Hypothalamus (tissue), 51 donors: ENCODE measurements around the gene VSIG8.
A peak's percentile ranks its signal among the peaks of the same experiment; 100 is the strongest.
"Not testable (repeated sequence)": the region's sequence is repeated elsewhere in the genome, so short reads cannot be mapped to it uniquely, and the experiment has no call there.

ENCODE experiments used
- DNase-seq, 51 donors: peaks; one replicate each; lab custom pipeline; 2025; lab: John Stamatoyannopoulos, UW

Gene VSIG8

GRCh38 chr1:159862557-159862956 is at the start of gene VSIG8:
Gene VSIG8, minus strand, starts transcription at chr1:159862657. Its CDS starts 136 bp downstream, at chr1:159862521.
- DNase-seq, result no peak

- DNase-seq, result no peak
Observed at GRCh38 chr1:159911326-159912070, 49.0 kb upstream of the VSIG8 start.

GRCh38 chr1:159908031-159908940 is 45.8 kb upstream of the VSIG8 start:
- no peak for DNase-seq

- no peak for DNase-seq
Observed at GRCh38 chr1:159906960-159907359, 44.5 kb upstream of the VSIG8 start.

GRCh38 chr1:159904036-159904435 is 41.6 kb upstream of the VSIG8 start:
- DNase-seq, result not testable (repeated sequence)

DNA sequence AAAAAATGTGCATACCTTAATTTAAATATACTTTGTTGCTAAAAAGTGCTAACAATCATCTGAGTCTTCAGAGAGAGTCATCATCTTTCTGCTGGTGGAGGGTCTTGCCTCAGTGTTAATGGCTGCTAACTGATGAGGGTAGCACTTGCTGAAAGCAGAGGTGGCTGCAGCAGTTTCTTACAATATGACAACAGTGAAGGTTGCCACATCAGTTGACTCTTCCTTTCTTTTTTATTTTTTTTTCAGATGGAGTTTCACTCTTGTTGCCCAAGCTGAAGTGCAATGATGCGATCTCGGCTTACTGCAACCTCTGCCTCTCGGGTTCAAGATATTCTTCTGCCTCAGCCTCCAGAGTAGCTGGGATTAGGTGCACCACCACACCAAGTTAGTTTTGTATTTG is 40.1 kb upstream of the VSIG8 start:
- DNase-seq, result no peak

DNA sequence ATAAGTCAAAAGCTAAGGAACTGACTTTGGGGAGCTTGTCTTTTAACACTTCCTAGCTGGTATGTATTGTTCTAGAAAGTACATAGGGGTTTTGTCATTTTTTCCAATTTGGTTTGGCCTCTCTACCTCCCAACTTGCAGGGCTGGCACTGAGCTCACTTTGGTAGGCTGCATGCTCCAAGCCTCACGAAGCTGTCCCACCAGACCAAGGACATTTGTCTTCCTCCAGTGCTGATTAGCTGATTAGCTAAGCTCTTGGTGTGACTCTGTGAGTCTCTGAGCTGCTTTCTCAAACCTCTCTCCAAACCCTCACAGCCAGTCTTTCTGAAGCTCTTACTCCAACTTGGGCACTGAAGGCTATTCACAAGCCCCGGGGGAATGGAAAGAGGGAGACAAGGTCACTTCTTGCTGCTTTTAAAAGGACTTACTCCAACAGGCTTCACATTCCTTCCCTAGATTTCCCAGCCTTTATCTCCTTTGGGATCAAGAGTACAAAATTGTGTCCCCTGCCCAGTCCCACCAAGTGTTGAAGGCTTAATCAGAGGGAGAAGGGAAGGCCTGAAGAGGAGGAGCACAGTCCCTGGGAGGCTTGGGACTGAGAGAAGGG is 38.4 kb upstream of the VSIG8 start:
- no peak for DNase-seq

GRCh38 chr1:159900086-159900680 is 37.7 kb upstream of the VSIG8 start, which contains the start of gene CFAP45:
Gene CFAP45, minus strand, starts transcription at chr1:159900165. Its CDS starts 67 bp downstream, at chr1:159900098.
- DNase-seq, result peak in 12 of 51 donors; percentile 12 to 64 (median 20)

DNA sequence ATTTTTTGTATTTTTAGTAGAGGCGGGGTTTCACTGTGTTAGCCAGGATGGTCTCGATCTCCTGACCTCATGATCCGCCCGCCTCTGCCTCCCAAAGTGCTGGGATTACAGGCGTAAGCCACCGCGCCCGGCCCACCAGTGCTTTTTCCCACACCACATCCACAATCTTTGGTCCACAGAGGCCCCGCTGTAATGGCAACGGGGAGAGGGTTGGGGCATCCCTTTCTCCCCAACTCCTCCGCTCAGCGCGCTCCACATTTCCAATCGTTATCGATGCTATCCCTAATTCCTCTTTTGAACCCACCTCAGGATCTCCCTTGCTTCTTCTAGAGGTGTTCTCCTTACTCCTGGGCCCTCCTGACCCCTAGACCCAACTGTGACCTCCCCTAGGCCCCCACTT is 37.2 kb upstream of the VSIG8 start:
- not testable (repeated sequence) for DNase-seq

DNA sequence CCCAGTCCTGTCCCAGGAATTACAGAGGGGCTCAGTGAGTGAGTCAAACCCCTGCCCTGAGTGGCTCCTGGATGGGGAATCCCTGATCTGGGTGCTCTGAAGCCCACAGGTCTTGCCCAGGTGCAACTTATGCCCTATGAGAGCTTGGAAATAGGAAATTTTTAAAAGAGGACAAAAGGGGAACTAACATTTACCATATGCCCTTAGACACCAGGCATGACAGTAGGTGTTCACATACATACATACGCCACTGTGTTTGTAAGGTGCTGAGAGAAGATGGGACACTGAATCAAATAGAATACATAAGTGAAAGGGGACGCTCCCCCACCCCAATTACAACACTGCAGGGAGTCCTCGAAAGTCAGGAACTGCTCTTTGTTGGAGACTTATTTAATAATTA is 36.1 kb upstream of the VSIG8 start:
- no peak for DNase-seq

GRCh38 chr1:159897962-159898361 is 35.5 kb upstream of the VSIG8 start:
- DNase-seq, result no peak

- no peak for DNase-seq
Observed at GRCh38 chr1:159896546-159896930, 34.1 kb upstream of the VSIG8 start.

DNA sequence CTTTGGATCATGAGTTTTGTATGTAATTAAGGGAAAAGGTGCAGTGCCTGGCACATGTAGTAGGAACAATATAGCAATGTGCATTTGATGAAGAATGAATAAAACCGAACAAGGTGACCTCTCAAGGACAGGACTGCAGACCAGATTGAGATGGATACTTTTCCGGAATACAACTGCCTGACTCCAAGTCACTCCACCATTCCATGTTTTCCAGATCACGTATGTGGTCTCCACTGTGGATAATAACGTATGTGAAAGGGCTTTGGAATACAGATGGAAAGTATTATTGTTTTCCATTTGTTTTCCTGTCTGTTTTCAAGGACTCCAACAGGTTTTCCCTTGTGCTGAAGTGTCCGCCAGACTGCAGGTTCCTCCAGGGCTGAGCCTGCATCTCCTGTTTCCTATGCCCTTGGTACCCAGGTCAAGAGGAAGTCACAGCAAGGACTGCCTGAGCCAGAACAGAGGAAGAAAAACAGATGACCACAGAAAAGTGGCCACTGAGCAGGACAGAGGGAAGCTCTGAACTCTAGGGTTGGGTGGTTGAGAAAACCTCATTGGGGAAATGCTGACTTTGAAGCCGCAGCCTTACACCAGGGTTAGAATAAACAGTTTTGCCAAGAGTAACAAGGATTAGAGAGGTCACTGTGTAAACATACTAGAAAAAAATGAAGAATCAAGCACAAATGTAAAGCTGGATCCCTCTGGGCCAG is 33.5 kb upstream of the VSIG8 start:
- peak in 1 of 51 donors; percentile 5 for DNase-seq

GRCh38 chr1:159895286-159895685 is 32.8 kb upstream of the VSIG8 start:
- DNase-seq, result no peak

DNA sequence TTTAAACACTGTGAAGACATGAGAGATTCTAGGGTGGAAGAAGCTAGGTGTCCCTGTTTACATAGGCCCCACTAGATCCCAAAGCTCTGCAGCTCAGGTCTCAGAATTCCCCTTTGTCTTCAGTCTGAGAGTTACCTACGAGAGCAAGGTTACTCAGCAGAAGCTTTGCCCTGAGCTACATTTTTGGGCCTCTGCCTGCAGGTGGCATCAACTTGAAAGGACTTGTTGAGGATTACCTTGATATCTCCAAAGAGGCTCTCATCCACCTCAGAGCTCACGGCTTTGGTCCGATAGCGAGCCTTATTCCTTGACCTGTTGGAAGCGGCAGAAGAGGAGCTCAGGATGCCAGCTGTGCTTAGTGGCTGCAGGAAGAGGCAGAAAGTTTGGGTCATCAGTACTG is 30.5 kb upstream of the VSIG8 start:
- no peak for DNase-seq

GRCh38 chr1:159891275-159892157 is 29.1 kb upstream of the VSIG8 start:
- peak in 49 of 51 donors; percentile 12 to 86 (median 57) for DNase-seq

DNA sequence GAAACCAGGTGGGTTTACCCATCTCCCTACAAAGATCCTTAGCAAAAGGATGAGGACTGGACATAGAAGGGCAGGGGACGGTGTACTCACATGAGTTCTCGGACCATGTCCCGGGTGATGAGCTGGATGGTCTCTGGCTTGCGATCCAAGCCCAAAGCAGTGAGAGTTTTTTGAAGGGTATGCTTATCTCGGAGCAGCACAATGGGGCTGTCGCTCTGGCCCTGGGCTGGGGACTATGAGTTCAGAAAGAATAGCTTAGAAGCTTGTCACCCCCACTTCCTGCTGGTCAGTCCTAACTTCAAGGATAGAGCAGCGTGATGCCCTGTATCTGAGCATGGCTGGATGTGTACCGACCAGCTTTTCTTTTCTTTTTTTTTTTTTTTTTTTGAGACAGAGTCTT is 27.9 kb upstream of the VSIG8 start:
- no peak for DNase-seq

DNA sequence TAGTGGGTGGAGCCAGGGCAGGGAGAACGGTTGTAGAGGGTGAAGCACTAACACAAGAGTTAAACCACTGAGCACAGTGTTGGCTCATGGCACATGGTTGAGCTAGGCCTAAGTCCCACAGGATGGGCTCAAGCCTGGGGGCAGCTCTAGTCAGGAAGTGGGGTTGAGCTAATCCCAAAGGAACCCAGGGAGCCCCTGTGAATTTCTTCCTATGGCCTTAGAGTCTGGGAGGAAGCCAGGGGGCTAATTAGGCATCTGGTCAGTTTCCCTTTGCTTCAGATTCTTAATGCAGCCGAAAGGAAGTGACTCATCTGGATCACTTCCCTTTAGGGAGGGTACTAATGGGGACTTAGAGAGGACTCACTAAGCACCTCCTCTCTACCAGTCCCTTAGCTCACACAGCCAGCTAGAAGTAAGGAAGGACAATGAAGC is 27.4 kb upstream of the VSIG8 start:
- peak in 2 of 51 donors; percentile 6 to 13 for DNase-seq

DNA sequence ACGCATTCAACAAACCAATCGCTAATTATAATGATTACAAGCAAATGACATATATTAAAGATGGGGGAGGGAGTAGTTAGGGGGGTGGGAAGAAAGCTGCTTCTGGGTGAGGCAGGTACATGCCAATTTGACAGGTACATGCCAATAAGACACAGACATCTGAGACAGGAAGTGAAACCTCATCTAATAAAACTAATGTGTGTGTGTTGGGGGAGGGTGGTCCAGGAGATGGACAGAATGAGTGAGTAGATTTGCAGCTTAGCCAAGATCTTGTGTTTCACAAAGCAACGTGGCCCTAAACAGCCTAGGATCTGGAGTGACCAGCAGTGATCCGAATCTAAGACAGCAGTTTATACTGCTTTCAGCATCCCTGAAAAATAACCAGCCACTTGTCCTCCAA is 26.7 kb upstream of the VSIG8 start:
- DNase-seq, result no peak
